ENCODE measurements around the gene SH2D3A.

DNA sequence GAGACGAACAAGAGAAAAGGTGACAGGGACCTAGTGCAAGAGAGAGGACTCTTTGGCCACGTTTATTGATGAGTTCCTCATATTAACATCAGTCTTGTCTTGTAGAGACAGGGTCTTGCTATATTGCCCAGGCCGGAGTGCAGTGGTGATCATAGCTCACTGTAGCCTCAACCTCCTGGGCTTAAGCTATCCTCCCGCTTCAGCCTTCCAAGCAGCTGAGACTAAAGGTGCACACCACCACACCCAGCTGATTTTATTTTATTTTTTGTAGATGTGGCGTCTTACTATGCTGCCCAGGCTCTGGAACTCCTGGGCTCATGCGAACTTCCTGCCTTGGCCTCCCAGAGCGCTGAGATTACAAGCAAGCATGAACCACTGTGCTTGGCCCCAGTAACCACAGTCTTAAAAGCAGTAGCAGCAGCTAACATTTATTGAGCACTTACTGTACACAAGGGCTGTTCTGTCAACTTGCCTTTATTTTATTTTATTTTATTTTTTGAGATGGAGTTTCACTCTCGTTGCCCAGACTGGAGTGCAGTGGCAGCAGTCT lies 1.1 kb upstream of the SH2D3A start:
- TF ChIP-seq EZH2phosphoT487 (IDR thresholded peaks at IDR 0.05; ENCODE audit: low read depth, severe bottlenecking, unreplicated experiment) (no peak), CTCF (IDR thresholded peaks at IDR 0.05; ENCODE audit: poor library complexity) (no peak), EZH2 (IDR thresholded peaks at IDR 0.05; ENCODE audit: borderline replicate concordance) (no peak)

All from hepatocyte (in vitro differentiated cells).